Bladder microvascular endothelial cell (primary cell): ENCODE data around the gene OSMR. TPM values are rescaled to one million over a fixed set of nuclear protein-coding genes. Genes with fewer than 3 reads are reported as not detected.

Experiments
- total RNA-seq: library from RNA; depleted of rRNA; stranded (reverse); fragments of >200 nt; gene quantifications from 2 replicates; pipeline ENCODE4 v1.2.3, GENCODE V29; 2014

The OSMR gene
- total RNA-seq, result 9.7 and 21.2 TPM in 2 replicates

DNA sequence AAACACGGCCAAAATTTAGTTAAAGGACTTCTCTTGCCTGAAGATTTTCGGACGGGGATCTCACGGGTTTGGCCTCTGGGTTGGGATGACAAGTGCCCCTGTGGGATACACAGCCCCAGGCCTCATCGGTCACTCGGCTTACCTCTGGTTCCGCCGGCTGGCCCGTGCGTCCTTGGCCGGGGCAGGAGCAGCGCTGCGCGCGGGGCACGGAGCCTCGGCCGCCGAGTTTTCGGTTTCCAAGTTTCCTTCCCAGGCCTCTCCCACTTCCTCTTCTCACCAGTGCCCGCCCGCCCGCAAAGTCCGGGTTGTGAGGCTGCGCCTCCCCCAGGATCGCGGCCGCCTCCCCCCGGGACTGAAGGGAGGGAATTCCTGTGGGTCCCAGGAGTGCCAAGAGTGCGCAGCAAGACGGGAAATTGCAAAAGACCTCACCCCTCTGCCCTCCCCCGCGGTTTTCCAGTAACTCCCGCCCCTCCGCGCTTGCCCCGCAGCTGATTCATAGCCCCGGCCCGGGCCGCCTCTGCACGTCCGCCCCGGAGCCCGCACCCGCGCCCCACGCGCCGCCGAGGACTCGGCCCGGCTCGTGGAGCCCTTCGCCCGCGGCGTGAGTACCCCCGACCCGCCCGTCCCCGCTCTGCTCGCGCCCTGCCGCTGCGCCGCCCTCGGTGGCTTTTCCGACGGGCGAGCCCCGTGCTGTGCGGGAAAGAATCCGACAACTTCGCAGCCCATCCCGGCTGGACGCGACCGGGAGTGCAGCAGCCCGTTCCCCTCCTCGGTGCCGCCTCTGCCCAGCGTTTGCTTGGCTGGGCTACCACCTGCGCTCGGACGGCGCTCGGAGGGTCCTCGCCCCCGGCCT is at the start of gene OSMR:
Gene OSMR (plus strand): TSS at position 487 of the 853 bp plus-strand sequence. CDS start 23,033 bp downstream, outside the sequence.

Other genes with a start within 250 kb of the OSMR start
- 26.9 and 47.7 TPM in 2 replicates for gene RICTOR, start 228.4 kb downstream of the OSMR start, total RNA-seq